Activated naive CD4-positive, alpha-beta T cell treated with anti-CD3 and anti-CD28 coated beads, Interleukin-2, amount 50 U/mL, for 24 hours (primary cell): ENCODE data around the gene PDK2.
"Not testable (repeated sequence)": the region's sequence is repeated elsewhere in the genome, so short reads cannot be mapped to it uniquely, and the experiment has no call there.

Experiments used
- H3K27ac Mint-ChIP-seq: one replicate; pipeline ENCODE4 v1.8.0; 2021; ENCODE audit warnings: mild to moderate bottlenecking, mixed read lengths
- H3K27me3 Mint-ChIP-seq: one replicate; pipeline ENCODE4 v1.8.0; 2021; ENCODE audit warnings: mixed read lengths
- H3K36me3 Mint-ChIP-seq: one replicate; pipeline ENCODE4 v1.8.0; 2021; ENCODE audit warnings: mixed read lengths
- H3K4me1 Mint-ChIP-seq: one replicate; pipeline ENCODE4 v1.8.0; 2021; ENCODE audit warnings: mixed read lengths
- H3K4me3 Mint-ChIP-seq: one replicate; pipeline ENCODE4 v1.8.0; 2021; ENCODE audit warnings: mild to moderate bottlenecking, mixed read lengths
- H3K9me3 Mint-ChIP-seq: one replicate; pipeline ENCODE4 v1.8.0; 2021; ENCODE audit warnings: mixed read lengths

The PDK2 gene

DNA sequence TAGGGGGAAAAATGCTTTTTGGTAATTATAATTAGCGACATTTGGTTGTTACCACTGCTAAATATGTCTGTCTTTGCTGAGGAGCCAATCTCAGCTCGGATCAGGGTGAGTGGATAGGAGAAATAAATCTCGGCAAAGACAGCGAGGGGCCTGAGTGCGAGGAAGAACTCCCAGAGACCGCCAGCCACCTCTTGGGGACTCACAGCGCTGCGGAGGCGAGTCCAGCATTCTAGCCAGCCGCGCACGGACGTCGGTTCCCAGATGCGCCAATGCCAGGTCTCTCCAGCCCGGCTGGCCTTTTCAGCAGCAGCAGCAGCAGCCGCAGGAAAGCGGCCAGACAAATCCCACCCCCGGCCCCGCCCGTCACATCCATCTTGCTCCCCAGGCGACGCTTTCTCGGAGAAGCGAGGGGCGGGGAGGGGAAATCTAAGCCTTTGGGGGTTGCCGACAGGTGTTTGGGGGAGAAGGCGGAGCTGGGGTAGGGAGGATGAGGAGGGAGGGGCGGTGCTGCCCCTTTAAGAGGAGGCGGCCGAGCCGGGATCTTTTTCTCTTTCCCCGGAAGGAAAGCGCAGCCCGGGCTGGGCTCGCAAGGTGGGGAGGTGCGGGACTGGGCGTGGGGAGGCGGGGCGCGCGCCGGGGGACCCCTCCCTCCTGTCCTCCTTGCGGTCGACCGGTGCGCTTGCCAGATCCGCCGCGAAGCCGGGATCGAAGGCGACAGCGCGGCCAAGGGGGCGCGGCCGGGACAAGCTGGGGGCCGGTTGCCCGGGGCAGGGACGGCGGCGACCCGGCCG lies 39.5 kb upstream of the PDK2 start, which contains the start of gene ITGA3:
Gene ITGA3 (plus strand): TSS at position 685 of the 791 bp plus-strand sequence. CDS start 330 bp downstream, outside the sequence.
- peak within 1 kb of the TSS; percentile 8 for H3K27ac Mint-ChIP-seq
- H3K4me1 Mint-ChIP-seq, result peaks cover 26% of the 10 kb centered on the region
- H3K9me3 Mint-ChIP-seq, result no peaks in the 10 kb centered on the region
- H3K27me3 Mint-ChIP-seq, result no peaks in the 10 kb centered on the region
- no peaks in the 10 kb centered on the region for H3K36me3 Mint-ChIP-seq
- peak within 1 kb of the TSS; percentile 91 for H3K4me3 Mint-ChIP-seq

DNA sequence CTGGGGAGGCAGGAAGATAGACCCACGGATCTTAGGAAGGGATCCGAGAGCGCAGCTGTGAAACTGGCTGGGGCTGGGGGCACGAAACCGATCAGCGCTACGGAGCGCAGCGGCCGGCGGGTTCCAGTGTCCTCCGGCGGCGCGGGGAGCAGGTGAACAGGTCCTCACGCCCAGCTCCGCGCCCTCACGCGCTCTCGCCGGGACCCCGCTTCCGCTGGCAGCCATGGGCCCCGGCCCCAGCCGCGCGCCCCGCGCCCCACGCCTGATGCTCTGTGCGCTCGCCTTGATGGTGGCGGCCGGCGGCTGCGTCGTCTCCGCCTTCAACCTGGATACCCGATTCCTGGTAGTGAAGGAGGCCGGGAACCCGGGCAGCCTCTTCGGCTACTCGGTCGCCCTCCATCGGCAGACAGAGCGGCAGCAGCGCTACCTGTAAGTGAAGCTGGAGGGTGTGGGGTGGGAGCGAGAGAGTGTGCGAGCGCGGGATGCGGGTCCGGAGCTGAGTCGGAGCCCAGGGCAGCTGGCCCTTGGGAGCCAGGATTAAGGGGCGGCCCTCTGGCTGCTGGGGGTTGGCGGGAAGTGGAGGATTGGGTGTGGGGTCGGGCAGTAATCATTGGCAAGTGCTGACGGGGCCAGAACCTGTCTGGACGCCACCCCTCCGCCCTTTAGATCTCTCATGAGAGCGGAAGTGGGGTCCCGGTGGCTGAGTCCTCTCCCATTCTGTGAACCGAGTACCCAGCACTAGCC lies 38.8 kb upstream of the PDK2 start:
- Mint-ChIP-seq H3K36me3 (no peaks in the 10 kb centered on the region), H3K4me1 (peaks cover 19% of the 10 kb centered on the region), H3K4me3 (peak overlapping the region; percentile 91), H3K9me3 (no peaks in the 10 kb centered on the region), H3K27me3 (no peaks in the 10 kb centered on the region), H3K27ac (peak overlapping the region; percentile 8)

DNA sequence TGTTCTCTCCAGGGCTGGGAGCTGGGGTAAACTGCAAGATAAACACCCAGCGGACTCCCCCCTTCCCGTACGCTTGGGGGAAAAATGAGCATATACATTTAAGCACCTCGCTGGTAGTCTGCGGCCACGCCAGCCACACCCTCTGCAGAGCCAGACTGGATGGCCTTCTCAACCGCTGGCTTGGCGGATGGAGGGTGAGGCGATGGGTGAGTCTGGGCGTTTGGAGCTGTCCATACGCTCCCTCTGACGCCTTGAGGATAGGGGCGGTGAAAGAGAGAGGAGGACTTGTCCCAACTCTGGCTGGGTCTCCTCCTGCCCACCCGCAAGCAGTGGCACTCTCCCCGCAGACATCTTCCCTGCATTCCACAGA lies 38.2 kb upstream of the PDK2 start:
- Mint-ChIP-seq H3K27me3 (no peaks in the 10 kb centered on the region), H3K4me3 (peak overlapping the region; percentile 91), H3K27ac (no peak overlapping the region), H3K9me3 (no peaks in the 10 kb centered on the region), H3K4me1 (peaks cover 16% of the 10 kb centered on the region), H3K36me3 (no peaks in the 10 kb centered on the region)

DNA sequence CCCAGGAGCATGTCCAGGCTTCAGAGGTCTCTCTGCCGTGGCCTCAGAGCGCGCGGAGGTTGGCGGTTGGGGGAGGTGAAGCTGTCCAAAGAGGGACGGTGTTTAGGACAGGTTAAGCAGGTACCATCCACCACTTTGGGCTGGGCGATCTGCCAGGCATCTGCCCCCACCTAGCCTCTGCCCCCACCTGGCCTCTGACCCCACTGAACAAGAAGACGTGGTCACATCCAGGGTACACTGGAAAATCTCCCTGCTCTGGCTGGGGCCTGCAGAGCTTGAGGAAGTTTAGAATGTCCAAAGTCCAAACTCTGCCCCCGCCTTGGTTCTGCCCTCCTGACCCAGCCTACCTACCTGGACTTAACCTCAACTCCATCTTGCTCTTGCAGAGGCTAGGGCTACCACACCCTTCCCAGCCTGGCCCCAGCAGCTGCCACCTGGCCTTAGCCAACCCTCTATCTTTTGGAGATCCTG lies 37.6 kb upstream of the PDK2 start:
- H3K4me3 Mint-ChIP-seq, result peak overlapping the region; percentile 91
- H3K9me3 Mint-ChIP-seq, result no peaks in the 10 kb centered on the region
- no peaks in the 10 kb centered on the region for H3K27me3 Mint-ChIP-seq
- peak overlapping the region; percentile 59 for H3K27ac Mint-ChIP-seq
- peaks cover 16% of the 10 kb centered on the region for H3K4me1 Mint-ChIP-seq
- H3K36me3 Mint-ChIP-seq, result no peaks in the 10 kb centered on the region

DNA sequence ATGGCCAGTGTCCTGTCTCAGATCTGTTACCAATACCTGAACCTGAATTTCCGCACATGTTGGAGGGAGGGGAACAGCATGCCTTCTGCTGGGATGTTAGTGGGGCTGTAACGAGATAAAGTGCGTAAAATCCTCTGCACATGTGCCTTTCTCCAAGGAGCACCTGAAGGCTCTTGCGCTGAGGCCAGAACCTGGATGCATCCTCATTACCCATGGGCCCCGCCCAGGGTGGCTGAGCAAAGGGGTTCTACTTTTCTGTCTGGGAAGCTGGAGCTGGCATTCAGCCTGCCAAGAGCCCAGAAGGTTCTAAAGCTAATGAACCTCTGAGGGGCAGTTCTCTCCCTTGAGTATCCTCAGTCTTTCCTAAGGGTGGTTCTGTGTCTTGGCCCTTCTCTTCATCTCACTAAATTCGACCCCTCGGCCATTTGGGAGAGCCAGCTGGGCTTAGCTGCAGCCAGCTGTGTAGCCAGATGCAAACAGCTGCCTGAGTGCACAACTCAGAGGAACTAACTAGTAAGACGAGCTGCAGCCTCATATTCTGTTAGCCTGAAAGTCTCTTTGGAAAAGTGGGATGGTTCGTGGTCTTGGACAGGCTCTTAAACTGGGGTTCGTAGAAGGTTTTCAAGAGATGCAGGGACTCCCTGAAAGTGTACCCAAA lies 36.7 kb upstream of the PDK2 start:
- H3K4me3 Mint-ChIP-seq, result peak overlapping the region; percentile 9

DNA sequence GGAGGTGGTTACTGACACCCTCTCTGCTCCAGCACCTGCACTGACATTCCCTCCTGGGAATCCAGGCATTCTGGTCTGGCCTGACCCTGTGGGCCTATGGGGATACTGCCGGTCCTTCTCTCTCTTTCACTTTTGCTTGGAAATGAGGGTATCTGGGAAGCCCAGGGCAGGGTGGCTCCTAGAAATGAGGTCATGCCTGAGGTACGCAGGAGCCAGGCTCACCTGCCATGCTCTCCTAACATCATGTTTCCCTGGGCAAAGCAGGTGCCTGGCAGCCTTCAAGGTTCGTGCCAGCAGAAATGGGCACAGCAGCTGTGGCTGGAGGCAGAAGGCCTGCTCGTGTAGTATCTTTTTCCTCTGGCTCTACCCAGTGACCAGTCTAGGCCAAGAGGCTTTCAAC lies 35.9 kb upstream of the PDK2 start:
- H3K27me3 Mint-ChIP-seq, result no peaks in the 10 kb centered on the region
- peaks cover 16% of the 10 kb centered on the region for H3K4me1 Mint-ChIP-seq
- H3K27ac Mint-ChIP-seq, result no peak overlapping the region
- no peaks in the 10 kb centered on the region for H3K36me3 Mint-ChIP-seq
- no peak overlapping the region for H3K4me3 Mint-ChIP-seq
- H3K9me3 Mint-ChIP-seq, result no peaks in the 10 kb centered on the region

More for the DNA sequence above, 36.7 kb upstream of the PDK2 start:
- Mint-ChIP-seq H3K4me1 (peaks cover 16% of the 10 kb centered on the region), H3K36me3 (no peaks in the 10 kb centered on the region), H3K27me3 (no peaks in the 10 kb centered on the region), H3K27ac (no peak overlapping the region), H3K9me3 (no peaks in the 10 kb centered on the region)

DNA sequence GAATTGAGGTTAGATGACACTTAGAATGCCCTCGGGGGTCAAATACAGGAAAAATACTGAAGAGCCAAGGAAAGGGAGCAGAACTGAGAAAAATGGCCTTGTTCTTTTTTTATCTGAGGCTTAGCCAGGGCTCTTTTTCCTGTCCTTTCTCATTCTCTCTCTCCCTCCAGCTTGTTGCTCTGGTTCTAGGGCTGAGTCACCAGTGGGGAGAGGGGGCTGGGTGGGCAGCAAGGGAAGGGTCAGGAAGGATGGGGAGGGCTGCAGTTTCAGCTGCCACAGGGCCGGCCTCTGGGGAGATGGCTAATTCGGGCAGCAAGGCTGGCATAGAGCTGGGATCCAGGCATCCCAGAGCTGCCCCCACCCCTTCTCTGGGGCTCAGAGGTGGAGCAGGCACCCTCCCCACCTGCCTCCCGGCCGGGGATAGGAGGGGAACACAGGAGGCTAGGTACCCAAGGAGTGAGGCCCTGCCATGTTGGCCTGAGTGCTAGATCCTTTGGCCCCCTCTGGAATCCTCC lies 35.3 kb upstream of the PDK2 start:
- H3K36me3 Mint-ChIP-seq, result no peaks in the 10 kb centered on the region
- no peaks in the 10 kb centered on the region for H3K9me3 Mint-ChIP-seq
- H3K4me1 Mint-ChIP-seq, result peaks cover 16% of the 10 kb centered on the region
- H3K27me3 Mint-ChIP-seq, result no peaks in the 10 kb centered on the region
- no peak overlapping the region for H3K27ac Mint-ChIP-seq
- no peak overlapping the region for H3K4me3 Mint-ChIP-seq

DNA sequence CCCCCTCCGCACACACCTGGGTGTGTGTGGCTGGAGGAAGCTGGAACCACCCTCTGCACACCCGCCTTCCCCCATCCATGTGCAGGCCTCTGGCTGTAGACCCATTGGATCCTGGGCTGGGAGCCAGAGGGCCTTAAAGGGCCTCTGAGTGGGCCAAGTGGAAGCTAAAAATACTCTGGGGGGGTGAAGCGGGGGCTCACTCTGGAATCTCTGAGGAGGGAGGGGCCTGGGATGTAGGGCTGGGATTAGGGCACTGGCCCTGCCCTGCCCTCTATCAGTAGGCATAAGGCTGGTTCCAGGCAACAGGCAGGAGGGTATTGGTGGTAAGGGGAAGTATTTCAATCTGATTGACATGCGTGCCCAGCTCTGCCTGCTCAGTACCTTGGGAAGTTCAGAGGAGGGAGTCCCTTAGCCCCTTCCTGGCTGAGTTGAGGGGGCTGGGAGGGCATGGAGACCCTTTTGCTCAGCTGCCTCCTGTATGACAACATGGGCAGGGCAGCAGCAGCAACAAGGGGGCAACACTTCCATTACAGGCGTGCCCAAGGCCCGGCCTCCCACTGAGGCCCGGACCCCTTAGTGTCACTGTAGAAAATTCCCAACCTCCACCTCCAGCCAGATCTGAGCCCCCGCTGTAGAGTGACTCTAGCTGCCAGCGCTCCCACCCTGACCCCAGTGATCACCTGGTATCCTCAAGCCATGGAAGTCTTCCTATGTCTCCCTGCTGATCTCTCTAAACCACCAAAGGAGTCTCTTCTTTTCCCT lies 34.0 kb upstream of the PDK2 start:
- no peaks in the 10 kb centered on the region for H3K9me3 Mint-ChIP-seq
- H3K27me3 Mint-ChIP-seq, result no peaks in the 10 kb centered on the region
- H3K36me3 Mint-ChIP-seq, result no peaks in the 10 kb centered on the region
- no peak overlapping the region for H3K27ac Mint-ChIP-seq
- H3K4me1 Mint-ChIP-seq, result peaks cover 11% of the 10 kb centered on the region
- no peak overlapping the region for H3K4me3 Mint-ChIP-seq

DNA sequence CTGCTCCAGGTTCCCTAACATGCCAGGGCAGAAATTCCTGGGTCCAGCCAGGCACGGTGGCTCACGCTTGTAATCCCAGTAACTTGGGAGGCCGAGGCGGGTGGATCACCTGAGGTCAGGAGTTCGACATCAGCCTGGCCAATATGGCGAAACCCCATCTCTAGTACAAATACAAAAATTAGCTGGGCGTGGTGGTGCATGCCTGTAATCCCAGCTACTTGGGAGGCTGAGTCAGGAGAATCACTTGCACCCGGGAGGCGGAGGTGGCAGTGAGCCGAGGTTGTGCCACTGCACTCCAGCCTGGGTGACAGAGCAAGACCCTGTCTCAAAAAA lies 33.5 kb upstream of the PDK2 start:
- not testable (repeated sequence) for H3K36me3 Mint-ChIP-seq, H3K27me3 Mint-ChIP-seq, H3K9me3 Mint-ChIP-seq, H3K4me3 Mint-ChIP-seq, H3K27ac Mint-ChIP-seq
- peaks cover 11% of the 10 kb centered on the region for H3K4me1 Mint-ChIP-seq

DNA sequence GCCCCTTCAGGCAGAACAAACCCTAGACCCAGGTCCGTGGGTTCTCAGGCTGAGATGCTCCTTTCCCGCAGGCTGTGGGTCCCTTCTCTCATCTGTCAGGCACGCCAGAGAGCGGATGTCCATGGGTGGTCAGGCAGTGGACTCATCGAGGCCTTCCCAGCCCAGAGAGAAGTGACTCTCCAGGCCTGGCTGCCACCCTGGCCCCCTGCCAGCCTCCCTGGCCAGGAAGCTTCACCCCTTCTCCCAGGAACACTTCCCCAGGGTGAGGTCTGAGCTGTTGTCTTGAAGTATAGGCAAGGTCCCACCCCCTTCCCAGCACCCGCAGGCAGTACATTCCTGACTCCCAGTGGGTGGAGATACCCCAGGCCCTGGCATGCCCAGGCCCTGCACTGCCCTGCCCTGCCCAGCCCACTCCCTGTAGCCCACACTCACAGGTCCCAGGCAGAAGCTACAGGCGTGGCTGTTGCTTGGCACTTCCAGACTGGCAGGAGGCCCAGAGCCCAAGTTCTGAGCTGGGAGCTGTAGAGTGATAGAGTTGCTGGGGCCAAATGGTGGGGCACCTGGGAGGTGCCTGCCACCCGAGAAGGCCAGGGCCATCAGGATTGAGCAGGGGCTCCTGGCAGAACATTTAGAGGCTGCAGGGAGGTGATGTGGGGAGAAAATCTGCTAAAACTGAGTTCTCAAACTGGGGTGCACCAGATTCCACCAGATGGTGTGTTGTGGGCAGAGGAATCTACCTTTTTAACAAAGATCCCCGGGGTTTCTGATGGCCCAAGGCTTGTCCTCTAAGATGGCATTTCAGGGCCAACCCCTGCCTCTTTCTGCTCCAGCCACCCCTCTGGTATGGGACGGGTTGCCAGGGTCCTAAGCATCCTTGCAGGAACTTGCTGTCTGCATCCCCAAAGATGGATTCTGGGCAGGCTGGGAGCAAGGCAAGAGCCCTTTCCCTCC lies 32.6 kb upstream of the PDK2 start:
- Mint-ChIP-seq H3K4me3 (no peak overlapping the region), H3K36me3 (no peaks in the 10 kb centered on the region), H3K27me3 (no peaks in the 10 kb centered on the region), H3K9me3 (no peaks in the 10 kb centered on the region), H3K4me1 (peaks cover 5% of the 10 kb centered on the region), H3K27ac (no peak overlapping the region)

DNA sequence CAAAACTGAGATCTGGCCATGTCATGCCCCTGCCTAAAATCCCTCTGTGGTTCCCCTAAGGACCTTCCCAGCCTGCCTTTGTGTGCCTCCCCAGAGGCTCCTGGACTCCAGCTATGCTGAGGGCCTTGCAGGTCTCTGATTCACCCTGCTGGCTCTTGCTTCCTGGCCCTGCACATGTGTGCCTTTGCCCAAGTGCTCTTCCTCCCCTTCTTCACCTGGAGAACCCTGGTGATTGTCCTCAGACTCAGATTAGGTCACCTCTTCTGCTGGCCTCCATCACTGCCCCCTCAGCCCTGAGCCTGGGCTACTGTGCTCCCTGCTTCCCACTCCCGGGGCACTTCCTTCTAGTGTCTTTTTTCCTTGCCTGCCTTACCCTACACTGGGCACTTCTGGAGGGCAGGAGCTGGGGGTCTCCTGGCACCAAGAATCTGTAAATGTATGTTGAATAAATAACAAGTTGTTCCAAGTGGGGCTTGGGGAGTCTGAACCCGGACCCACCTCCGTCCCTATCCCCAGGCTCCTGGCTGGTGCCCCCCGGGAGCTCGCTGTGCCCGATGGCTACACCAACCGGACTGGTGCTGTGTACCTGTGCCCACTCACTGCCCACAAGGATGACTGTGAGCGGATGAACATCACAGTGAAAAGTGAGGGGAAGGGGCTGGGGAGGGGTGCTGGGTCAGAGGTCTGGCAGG lies 31.4 kb upstream of the PDK2 start:
- Mint-ChIP-seq H3K4me1 (no peaks in the 10 kb centered on the region), H3K9me3 (no peaks in the 10 kb centered on the region), H3K27me3 (no peaks in the 10 kb centered on the region), H3K4me3 (no peak overlapping the region), H3K36me3 (no peaks in the 10 kb centered on the region), H3K27ac (no peak overlapping the region)

DNA sequence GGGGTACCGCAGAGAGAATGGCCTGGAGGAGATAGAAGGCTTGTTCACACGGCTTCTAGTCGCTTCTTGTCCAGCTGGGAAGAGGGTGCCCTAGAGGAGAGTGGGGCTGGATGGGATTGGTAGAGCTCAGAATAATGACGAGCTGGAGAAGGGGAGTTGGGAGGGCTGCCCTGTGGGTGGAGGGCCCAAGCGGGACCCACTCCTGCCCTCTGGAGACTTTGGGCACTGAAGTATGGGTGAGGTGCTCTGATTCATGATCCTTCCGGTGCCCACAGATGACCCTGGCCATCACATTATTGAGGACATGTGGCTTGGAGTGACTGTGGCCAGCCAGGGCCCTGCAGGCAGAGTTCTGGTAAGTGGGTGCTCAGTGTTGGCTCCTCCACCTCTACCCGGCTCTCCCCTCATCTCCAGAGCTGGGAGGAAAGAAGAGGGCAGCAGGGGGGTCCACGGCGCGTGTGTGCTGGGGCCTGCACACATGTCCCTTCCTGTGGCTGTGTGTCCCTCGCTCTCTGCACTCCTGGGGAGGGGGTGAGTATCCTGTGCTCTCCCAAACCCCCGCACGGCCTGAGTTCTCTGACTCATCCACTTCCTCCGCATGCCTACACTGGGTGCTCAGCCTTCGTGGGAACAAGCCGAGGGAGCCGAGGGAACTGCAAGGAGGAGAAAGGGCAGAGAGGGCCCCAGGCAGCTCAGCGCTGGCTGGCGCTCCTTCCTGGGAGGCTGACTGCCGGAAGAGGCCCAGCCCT lies 30.7 kb upstream of the PDK2 start:
- Mint-ChIP-seq H3K27me3 (no peaks in the 10 kb centered on the region), H3K27ac (no peak overlapping the region), H3K4me1 (no peaks in the 10 kb centered on the region), H3K9me3 (no peaks in the 10 kb centered on the region), H3K4me3 (no peak overlapping the region), H3K36me3 (no peaks in the 10 kb centered on the region)

DNA sequence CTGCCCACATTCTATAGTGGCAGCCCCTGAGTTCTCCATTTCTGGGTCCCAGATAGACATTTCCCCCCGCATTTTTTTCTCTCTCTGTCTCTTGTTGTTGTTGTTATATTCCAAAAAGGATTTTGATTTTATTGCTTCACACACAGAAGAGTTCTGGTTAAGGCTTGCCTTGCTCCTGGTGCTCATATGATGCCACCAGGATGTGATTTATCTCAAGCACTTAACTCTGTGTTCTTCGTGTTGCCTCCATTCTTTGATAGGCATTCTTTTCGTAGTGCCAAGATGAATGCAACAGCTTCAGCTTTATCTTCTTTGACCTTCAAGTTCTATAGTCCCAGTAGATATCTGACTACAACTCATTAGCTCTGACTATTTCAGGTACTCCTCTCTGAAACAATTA lies 30.1 kb upstream of the PDK2 start:
- no peaks in the 10 kb centered on the region for H3K27me3 Mint-ChIP-seq
- no peak overlapping the region for H3K4me3 Mint-ChIP-seq
- no peaks in the 10 kb centered on the region for H3K36me3 Mint-ChIP-seq
- H3K4me1 Mint-ChIP-seq, result no peaks in the 10 kb centered on the region
- H3K9me3 Mint-ChIP-seq, result no peaks in the 10 kb centered on the region
- no peak overlapping the region for H3K27ac Mint-ChIP-seq
